ENCODE data around the gene PRKCA. TPM values are rescaled to one million over a fixed set of nuclear protein-coding genes. Genes with fewer than 3 reads are reported as not detected.

PRKCA gene
- total RNA-seq, 4 donors from 2014 or later, result 24.5 to 61.9 (median 40.8) TPM

- H3K27ac ChIP-seq (replicated peaks in 1 of 4), result peak overlapping the region in 3 of 4 donors; percentile 20 to 73 (median 70)
- intact Hi-C loops (cut with DNase I), result no loop called here
- TF ChIP-seq EP300 (IDR thresholded peaks at IDR 0.05) (no peak), POLR2AphosphoS5 (IDR thresholded peaks at IDR 0.05) (no peak), CTCF (IDR thresholded peaks at IDR 0.05) (no peak), POLR2A (IDR thresholded peaks at IDR 0.05; ENCODE audit: low read depth) (no peak)
- H3K4me1 ChIP-seq, result peaks cover 27 to 63% (median 59%) of the 10 kb centered on the region in 4 donors
- no peaks in the 10 kb centered on the region for H3K36me3 ChIP-seq
- no peak overlapping the region for H3K4me3 ChIP-seq
- WGBS, result 74% methylated on average over 3 of the region's 3 CpGs
- H3K27me3 ChIP-seq, result no peaks in the 10 kb centered on the region
- H3K9me3 ChIP-seq, result no peaks in the 10 kb centered on the region
- DNase-seq (ENCODE audit: extremely low spot score), result no peak
Observed at GRCh38 chr17:66542967-66543520, 240.6 kb downstream of the PRKCA start.

- DNase-seq (ENCODE audit: extremely low spot score), result no peak
- intact Hi-C loops (cut with DNase I), result no loop called here
- Histone ChIP-seq H3K4me1 (peaks cover 27 to 63% (median 59%) of the 10 kb centered on the region in 4 donors), H3K27ac (replicated peaks in 1 of 4) (peak overlapping the region in 3 of 4 donors; percentile 23 to 70 (median 37)), H3K4me3 (no peak overlapping the region), H3K27me3 (no peaks in the 10 kb centered on the region), H3K9me3 (no peaks in the 10 kb centered on the region), H3K36me3 (no peaks in the 10 kb centered on the region)
- no peak for TF ChIP-seq POLR2A (IDR thresholded peaks at IDR 0.05; ENCODE audit: low read depth)
- 95% methylated on average over 2 of the region's 2 CpGs for WGBS
Observed at GRCh38 chr17:66543526-66543925, 241.1 kb downstream of the PRKCA start.

- Histone ChIP-seq H3K4me3 (no peak overlapping the region), H3K27ac (replicated peaks in 1 of 4) (no peak overlapping the region), H3K9me3 (no peaks in the 10 kb centered on the region), H3K4me1 (peaks cover 17 to 61% (median 55%) of the 10 kb centered on the region in 4 donors), H3K36me3 (no peaks in the 10 kb centered on the region), H3K27me3 (no peaks in the 10 kb centered on the region)
- WGBS, result 91% methylated on average over 2 of the region's 2 CpGs
- no peak for DNase-seq (ENCODE audit: extremely low spot score)
- intact Hi-C loops (cut with DNase I), result no loop called here
- TF ChIP-seq POLR2AphosphoS5 (IDR thresholded peaks at IDR 0.05) (no peak), CTCF (IDR thresholded peaks at IDR 0.05) (no peak), EP300 (IDR thresholded peaks at IDR 0.05) (no peak)
Observed at GRCh38 chr17:66545918-66546317, 243.5 kb downstream of the PRKCA start.

- H3K9me3 ChIP-seq, result no peaks in the 10 kb centered on the region
- H3K27me3 ChIP-seq, result no peaks in the 10 kb centered on the region
- H3K27ac ChIP-seq (replicated peaks in 1 of 4), result no peak overlapping the region
- 93% methylated on average over 3 of the region's 3 CpGs for WGBS
- H3K4me1 ChIP-seq, result peaks cover 7 to 47% (median 41%) of the 10 kb centered on the region in 4 donors
- no peak overlapping the region for H3K4me3 ChIP-seq
- no peaks in the 10 kb centered on the region for H3K36me3 ChIP-seq
- intact Hi-C loops (cut with DNase I), result no loop called here
- no peak for TF ChIP-seq POLR2AphosphoS5 (IDR thresholded peaks at IDR 0.05)
- no peak for TF ChIP-seq POLR2A (IDR thresholded peaks at IDR 0.05; ENCODE audit: low read depth)
- no peak for TF ChIP-seq EP300 (IDR thresholded peaks at IDR 0.05)
- no peak for TF ChIP-seq CTCF (IDR thresholded peaks at IDR 0.05)
- no peak for DNase-seq (ENCODE audit: extremely low spot score)
Observed at GRCh38 chr17:66547151-66547865, 244.9 kb downstream of the PRKCA start.

- DNase-seq (ENCODE audit: extremely low spot score), result no peak
- Histone ChIP-seq H3K27me3 (no peaks in the 10 kb centered on the region), H3K4me1 (peaks cover 0 to 38% (median 33%) of the 10 kb centered on the region in 4 donors), H3K9me3 (no peaks in the 10 kb centered on the region), H3K36me3 (no peaks in the 10 kb centered on the region), H3K4me3 (no peak overlapping the region), H3K27ac (replicated peaks in 1 of 4) (no peak overlapping the region)
- TF ChIP-seq POLR2A (IDR thresholded peaks at IDR 0.05; ENCODE audit: low read depth), result no peak
- TF ChIP-seq CTCF (IDR thresholded peaks at IDR 0.05), result no peak
- no peak for TF ChIP-seq EP300 (IDR thresholded peaks at IDR 0.05)
- TF ChIP-seq POLR2AphosphoS5 (IDR thresholded peaks at IDR 0.05), result no peak
- intact Hi-C loops (cut with DNase I), result no loop called here
- 62% methylated on average over 3 of the region's 3 CpGs for WGBS
Observed at GRCh38 chr17:66548158-66548557, 245.7 kb downstream of the PRKCA start.
